Activated naive CD4-positive, alpha-beta T cell treated with anti-CD3 and anti-CD28 coated beads, Interleukin-2, amount 50 U/mL, for 16 hours (primary cell): ENCODE results near the gene URB1.
"Not testable (repeated sequence)": the region's sequence is repeated elsewhere in the genome, so short reads cannot be mapped to it uniquely, and the experiment has no call there.

Experiments
- DNase-seq: peaks from one replicate; pipeline ENCODE4 v3.0.0-alpha.2; 2020

The URB1 gene

DNA sequence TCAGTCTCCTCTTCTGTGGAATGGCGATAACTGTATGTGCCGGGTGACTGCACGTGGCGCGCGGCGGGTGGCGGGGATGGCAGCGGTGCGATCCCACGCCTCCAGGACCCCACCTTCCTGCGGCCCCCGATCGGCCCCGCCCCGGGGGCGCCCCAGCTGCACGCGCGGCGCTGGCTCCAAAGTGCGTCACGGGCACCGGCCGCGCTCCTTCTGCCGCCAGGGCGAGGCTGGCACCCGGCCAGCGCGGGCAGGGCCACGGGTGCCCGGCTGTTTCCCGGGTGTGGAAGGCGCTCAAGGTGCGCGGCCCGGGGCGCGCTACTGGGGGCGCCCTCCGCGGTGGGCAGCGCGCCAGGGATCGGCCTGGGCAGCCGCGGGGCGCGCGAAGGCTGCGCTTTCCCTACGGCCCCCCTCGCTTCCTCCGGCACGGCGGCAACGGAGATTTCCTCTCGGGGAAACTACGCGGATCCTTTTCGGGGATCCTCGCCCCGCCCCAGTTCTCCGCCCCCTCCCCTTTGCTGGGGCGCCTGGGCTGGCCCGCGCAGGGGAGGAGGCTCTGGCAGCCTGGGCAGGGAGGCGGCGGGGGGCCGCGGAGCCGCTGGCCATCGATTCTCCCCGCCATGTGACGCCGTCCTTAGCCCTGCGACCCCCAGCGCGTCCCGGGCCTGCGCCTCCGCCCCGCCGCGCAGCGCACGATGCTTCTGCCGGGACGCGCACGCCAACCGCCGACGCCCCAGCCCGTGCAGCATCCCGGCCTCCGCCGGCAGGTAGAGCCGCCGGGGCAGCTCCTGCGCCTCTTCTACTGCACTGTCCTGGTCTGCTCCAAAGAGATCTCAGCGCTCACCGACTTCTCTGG, 19.6 kb upstream of the URB1 start, which contains the start of gene EVA1C:
TSS of gene EVA1C (plus strand) at position 545 of the 853 bp plus-strand sequence. CDS start at position 693, 148 bp downstream.
- peak; percentile 78 for DNase-seq

DNA sequence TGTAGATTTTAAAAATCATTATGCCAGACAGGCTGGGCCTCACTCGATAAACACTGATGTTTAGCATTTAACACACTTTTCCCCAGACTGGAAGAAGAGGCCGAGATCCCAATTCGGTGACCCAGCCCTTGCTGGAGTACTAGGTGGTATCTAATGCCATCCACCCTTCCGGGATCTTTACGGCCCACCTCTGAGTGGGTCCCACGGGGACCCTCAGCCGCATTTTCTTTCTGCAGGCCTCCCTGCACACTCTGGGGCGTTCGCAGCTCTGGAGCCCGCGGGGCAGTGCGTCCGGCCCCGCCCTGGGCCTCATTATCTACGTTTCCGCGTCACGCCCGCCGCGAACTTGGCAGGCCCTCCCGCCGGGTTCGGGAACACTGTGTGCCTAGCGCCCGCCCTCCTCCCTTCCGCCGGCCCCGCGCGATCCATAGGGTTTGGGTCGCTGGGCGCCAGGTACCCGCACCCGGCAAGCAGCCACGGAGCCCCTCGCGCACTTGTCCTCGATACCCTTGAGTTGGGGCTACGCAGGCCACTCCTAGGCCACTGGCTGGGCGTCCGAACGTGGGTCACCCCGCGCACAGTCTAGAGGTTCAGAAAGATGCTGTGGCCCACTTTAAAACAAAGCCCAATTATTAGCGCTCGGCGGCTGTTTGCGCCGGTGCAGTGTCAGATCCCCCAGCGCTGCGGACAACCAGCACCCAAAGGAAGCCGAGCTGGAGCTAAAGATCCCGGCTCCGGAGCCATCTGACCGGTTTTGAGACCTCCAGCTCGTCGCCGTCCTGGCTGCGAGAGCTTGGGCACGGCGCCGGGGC, 18.7 kb upstream of the URB1 start:
- DNase-seq: peak; percentile 62

DNA sequence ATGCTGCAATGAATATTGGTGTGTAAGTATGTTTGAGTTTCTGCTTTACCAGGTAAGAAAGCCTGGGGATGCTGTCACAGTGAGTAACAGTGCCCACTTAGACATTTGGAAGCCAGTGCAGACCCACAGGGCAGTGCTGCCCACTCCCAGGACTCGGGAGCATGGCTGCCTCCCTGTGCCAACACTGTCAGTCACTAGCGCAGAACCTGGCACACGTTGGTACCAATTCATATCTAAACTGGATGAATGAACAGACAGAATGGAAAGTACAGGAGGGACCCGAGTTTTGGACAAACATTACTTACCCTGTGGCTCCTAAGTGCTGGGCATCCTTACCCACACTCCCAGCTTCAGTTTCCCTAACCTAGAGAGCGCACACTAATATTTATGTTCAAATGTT, 18.1 kb upstream of the URB1 start:
- no peak for DNase-seq

DNA sequence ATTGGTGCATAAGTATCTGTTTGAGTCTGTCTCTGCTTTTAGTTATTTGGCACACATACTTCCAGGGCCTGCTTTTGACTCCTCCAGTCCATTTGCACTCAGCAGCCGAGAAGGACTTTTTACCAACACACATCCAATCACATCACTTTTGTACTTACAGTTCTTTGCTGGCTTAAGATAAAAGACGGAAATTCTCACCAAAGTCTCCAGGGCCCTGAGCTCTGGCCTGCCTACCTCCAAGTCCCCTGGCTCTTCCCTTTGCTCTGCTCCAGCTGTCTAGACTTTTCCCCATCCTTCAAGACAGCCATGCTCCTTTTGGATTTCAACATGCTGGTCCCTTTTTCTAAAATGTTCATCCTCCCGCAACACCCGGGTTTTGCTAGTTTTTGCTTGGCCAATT, 17.5 kb upstream of the URB1 start:
- no peak for DNase-seq

DNA sequence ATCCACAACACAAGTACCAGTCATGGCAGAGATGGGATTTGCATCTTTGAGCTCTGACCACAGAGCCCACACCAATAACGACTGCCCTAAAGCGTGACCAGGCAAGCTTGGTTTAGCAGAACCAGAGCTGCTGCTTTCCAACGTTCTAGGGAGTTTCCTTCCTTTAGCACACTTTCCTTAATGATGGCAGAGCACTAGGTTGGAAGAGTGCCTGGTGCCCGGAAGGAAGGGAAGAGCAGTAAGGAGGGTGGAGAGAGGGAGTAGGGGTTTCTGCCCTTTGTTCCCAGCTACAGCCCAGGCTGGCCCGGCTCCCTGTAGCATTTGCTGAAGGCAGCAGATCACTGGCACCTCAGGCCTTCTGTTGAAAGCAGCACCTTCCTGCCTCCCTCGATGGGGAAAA, 13.6 kb upstream of the URB1 start:
- no peak for DNase-seq

DNA sequence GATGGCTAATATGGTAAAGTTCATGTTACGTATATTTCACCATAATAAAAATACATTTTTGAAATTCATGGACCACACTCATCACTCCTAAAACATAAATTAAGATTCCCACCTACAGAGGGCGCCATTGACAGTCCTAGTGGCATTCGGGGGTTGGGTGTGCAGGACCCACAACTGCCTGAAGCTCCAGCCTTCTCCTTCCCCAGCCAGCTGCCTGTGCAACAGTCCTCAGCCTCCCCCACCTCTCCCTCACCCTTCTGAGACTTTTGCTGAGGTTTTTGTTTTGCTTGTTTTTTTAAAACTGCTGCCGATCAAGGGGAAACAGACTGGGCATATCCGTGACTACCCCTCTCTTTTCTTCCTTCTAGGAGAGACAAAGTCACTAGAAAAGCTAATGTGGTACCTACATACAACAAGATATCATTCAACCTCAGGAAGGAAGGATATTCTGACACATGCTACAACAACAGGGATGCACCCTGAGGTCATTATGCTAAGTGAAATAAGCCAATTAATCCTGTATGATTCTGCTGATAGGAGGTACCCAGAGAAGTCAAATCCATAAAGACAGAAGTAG, 10.5 kb upstream of the URB1 start:
- DNase-seq: peak; percentile 42

DNA sequence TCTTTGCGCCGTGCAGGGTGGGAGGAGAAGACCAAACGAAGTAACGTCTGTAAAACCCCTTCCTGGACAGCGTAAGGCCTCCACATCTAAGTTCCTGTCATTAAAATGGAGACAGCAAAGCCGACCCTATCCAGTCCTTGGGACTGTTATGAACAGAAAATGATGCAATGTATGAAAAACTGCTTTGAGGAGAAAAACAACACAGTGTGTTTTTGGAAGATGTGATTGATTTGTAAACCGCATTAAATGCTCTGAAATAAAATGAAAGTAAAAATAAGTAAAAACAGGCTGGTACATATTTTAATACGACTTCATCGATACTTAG, 827 bp upstream of the URB1 start:
- DNase-seq: no peak

DNA sequence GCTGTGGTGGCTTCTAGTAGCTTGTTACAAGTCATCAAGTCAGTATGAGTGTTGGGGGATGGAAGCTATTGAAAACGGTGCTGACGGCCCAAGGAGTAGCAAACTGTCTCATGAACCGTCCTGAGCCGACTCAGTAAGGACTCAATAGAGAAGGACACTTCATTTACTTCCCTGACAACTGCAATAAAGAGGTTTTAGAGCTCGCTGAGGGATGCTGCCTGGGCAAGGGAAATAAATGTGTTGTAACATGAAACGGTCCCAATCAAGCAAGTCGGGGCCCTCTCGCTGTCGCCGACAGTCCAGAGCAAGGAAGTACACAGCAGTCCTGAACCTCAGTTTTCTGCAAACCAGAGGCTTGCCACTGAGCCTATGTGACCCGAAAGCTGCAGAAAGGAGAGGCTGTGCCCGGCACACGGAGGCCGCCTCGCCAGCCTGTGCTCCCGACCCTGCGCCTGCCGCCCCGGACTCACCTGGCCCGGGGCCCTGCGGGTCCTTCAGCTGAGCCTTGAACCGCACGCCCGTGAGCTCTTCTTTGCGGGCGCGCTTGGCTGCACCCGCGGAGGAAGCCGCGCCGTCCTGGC, 423 bp downstream of the URB1 start:
- DNase-seq: no peak

DNA sequence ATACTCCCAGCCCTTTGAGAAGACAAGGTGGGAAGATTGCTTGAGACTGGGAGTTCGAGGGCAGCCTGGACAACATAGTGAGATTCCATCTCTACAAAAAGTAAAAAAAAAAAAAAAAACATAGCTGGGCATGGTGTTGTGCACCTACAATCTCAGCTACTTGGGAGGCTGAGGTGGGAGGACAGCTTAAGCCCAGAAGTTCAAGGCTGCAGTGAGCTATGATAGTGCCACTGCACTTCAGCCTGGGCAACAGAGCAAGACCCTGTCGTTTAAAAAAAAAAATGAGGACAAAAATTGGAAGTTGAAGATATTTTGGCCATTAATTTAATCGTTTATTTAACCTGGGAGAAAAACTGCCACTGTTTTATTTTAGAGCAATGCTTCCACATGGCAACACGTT, 1.1 kb downstream of the URB1 start:
- DNase-seq: no peak

DNA sequence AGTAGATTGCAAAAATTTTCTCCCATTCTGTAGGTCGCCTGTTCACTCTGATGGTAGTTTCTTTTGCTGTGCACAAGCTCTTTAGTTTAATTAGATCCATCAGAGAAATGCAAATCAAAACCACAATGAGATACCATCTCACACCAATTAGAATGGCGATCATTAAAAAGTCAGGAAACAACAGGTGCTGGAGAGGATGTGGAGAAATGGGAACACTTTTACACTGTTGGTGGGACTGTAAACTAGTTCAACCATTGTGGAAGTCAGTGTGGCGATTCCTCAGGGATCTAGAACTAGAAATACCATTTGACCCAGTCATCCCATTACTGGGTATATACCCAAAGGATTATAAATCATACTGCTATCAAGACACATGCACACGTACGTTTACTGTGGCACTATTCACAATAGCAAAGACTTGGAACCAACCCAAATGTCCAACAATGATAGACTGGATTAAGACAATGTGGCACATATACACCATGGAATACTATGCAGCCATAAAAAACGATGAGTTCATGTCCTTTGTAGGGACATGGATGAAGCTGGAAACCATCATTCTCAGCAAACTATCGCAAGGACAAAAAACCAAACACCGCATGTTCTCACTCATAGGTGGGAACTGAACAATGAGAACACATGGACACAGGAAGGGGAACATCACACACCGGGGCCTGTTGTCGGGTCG, 2.1 kb downstream of the URB1 start:
- DNase-seq: not testable (repeated sequence)

DNA sequence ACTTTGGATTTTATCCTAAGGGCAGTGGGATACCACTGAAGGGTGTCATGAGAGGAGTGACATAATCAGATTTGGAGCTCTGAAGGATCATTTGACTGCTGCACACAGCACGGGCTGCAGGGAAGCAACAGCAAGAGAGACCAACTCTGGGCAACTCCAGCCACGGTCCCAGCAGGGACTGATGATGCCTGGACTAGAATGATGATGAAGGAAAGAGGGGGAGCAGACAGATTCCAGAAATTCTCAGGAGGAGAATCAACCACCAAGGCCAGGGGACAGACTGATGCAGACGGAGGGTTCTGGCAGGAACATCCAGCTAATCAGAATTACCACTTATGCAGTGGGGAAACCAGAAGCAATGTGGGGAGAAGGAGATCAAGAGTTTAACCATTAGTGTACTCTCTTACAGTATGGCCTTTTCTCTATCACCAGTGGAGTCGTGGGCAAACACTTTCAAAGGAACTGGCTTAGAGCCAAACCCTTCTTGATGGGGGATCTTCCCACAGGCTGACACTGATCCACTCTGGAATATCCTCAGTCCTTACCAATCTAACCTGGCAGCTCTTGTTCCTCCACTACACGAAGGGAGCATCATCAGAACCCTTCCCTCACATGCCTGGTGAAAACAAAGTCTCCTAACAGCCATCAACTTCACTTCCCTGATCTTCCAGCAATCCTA, 3.3 kb downstream of the URB1 start:
- no peak for DNase-seq

DNA sequence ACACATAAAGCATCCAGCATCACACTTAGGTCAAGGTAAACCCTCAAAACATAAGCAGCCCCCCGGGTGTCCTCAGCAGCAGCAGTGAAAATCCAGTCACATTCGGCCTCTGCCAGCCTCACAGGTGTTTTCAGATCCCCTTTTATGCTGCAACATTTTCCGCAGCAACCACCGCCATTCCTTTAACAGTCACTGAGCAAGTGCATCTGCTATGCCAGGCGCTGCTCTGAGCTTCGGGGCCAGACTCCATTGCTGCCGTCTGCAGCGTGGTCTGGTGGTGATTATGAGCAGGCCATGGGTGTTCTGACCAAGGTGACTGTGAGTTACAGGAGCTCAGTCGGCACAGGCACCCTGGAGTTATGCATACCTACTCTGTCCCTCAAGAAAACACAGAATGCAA, 4.5 kb downstream of the URB1 start:
- DNase-seq: no peak

DNA sequence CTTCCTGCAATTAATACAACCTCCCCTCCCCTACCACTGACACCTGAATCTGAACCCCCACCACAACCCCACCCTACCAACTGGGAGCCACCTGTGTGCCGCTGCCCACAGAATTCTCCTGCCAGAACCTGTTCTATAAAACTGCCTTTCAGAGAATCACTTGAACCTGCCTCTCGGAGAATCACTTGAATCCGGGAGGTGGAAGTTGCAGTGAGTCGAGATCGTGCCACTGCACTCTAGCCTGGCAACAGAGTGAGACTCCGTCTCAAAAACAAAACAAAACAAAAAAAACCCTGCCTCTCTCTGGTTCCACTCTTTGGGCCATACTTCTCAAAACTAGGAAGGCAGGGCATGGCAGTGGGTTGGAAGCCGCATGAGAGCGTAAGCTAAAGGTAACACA, 5.7 kb downstream of the URB1 start:
- no peak for DNase-seq

DNA sequence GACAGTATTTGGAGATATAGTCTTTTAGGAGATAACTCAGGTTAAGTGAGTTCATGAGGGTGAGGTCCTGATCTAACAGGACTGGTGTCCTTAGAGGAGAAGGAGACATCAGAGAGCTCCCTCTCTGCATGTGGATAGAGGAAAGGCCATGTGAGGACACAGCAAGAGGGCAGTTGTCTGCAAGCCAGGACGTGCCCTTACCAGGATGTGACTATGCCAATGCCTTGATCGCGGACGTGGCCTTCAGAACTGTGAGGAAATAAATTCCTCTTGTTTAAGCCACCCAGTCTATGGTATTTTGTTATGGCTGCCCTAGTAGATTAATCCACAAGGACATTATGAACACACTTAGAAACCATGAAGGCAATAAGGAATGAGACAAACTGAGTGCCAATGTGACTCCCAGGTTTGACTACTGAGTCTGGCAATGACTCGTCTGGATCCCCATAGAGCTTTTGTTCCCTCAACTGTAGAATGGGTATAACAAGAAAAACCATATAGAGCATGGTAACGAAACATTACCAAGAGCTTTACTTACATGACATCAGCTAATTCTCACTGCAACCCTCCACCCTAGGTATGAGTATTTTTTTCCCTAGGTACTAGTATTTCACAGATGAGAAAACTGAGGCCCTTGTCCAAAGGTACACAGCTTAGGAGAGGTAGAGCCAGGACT, 6.5 kb downstream of the URB1 start:
- no peak for DNase-seq

DNA sequence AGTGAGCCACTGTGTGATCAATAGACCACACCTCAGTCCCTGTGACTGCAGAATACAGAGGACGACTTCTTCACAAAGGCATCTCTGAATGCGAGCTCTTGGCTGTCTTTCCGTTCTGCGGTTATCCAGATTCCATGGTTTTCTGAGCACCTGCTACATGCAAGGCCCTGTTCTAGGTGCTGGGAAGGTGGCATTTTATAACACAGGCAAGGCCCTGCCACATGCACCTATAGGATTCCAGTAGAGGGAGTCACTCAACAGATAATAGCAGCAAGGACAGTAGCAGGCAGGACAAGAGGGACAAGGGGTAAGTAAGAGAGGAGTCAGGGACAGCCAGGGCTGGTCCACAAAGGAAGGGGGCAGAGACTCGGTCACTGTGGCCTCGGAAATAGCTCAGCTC, 9.0 kb downstream of the URB1 start:
- DNase-seq: no peak

DNA sequence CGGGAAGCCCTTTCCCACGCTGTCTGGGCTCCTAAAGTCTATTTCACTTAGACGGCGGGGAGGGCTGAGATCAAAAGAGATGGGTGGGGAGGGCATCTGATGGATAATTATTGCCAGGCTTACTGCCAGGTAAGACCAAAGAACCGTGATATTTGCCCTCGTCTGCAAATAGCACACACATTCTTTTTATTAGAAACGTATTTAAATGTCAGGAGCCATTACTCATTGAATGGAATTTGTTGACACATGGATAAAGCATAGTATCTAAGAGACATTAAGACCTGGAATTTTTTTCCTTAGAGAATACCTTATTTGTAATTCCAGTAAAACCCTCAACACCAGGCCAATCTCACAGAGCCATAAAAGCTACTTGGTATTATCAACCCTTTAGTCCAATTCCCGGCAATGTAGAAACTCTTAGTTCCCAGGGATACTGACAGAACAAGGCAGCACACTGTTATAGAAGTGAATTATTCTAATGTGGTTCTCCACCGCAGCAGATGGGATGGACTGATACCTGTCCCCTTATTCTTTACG, 10.6 kb downstream of the URB1 start:
- no peak for DNase-seq

DNA sequence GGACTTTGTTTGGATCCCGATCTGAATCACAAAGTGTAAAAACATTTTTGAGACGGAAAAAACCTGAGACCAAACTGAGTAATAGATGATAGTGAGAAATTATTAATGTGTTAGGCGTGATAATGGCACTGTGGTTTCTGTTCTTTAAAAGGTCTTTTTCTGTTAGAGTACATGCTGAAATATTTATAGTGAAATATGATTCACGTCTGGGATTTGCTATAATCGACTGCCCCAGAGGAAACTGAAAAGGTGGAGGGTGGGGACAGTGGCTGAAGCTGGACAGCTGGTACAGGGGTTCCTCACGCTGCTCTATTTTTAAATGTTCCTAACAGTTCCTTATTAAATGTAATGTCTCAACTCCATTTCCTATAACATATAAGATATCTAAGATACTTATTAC, 11.2 kb downstream of the URB1 start:
- DNase-seq: no peak

DNA sequence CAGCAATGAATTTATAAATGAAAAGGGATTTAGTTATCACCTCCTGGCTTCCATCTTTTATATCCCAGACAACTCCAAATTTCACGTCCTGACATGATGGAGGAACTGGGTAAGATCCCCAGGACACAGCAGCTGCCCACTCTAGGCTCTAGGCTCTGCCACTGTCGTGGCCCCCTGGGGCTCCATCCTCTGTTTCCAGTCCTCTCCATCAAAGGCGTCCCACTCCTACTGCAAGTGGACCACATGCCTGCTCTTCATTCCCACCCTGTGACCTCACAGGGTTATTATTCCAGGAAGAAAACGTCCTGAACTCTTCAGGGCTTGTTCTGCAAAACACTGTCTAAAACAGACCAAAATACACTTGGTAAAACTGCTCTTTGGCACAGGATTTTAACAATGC, 11.9 kb downstream of the URB1 start:
- DNase-seq: no peak

DNA sequence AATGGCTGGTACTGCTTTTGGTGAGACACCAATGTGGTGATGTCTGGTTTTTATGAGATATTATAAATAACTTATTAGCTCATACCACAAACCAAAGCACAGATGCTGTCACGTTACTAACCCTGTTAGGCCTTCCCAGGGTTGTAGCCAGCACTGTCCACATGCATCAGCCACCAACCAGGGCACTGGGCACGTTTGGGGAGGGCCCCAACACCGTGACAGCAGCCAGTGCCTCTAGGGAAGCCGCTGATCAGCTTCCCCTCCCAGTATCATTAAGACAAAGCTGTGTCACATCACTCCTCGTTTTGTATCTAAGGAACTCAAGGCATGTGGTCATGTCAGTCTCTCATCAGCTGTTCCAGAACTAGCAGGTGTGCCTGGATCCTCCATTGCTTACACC, 13.9 kb downstream of the URB1 start:
- DNase-seq: no peak

DNA sequence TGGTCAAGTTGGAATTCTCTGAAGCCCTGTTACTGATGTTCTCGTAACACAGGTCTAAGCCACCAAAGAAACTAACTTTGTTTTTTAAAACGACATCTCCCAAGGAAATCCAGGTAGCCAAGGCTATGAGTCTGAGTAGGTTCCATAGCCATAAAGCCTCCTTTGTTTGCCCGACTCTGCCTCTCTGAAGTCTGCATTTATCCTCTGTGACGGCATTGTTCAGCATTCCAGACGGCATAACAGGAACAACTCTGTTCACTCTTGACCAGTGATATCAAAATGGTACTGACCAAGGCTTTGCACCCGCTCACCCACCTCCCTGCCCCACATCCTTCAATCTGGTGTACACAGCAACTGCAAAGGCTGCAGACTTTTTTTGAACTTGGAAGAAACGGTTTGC, 14.8 kb downstream of the URB1 start:
- DNase-seq: no peak

DNA sequence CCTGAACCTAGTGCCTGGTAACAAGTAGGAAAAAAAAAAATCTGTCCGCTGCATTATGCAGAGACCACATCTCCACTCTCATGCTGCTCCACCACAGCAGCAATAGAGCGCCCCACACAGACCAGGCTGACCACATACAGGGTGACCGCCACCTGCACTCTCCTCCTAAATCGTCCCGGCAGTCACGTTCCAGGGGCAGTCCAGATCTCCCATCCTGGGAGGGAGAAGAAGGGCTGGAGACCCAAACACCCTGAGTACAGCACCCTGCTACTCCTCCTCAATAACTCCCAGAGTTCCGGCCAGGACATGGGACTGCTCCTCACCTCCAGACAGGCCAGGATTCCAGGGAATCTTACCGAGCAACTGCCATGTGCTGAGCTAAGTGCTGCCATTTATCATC, 15.3 kb downstream of the URB1 start:
- no peak for DNase-seq

DNA sequence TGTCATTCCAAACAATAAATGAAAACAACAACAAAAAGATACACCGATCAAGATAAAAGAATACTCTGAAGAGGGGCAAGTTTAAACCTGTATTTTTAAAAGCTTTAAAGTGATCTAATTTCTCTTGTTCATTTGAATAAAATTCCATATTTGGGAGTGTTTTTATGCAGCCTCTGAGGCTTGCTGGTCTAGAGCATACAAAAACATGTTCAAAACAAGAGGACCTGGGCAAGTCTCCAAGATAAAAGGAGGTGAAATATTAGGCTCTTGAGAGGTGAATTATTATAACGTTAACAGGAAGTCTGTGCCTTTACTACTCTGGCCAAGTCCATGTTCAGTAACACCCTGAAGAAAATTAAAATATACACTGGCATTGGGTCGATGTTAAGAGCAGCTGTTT, 20.1 kb downstream of the URB1 start:
- DNase-seq: no peak
